Natural killer cell (primary cell): ENCODE results near the gene INSRR. TPM values are rescaled to one million over a fixed set of nuclear protein-coding genes. Genes with fewer than 3 reads are reported as not detected.

Experiments
- ATAC-seq, 3 donors: fragments of 150-1000 bp in 2 of 3; fragments of 200-7000 bp in 1 of 3; cut with Tn5 transposase; 1 replicate in 1 of 3; 2 replicates in 2 of 3; pipeline ENCODE4 v1.10.0; 2021; ENCODE audit warnings: mild to moderate bottlenecking in 2 of 3, moderate library complexity in 2 of 3
- DNase-seq, 2 donors: peaks; one replicate each; pipeline versions ENCODE4 v3.0.0 to v3.0.0-alpha.2; 2013 to 2021; ENCODE audit warnings: mixed read lengths in 1 of 2
- H3K27ac ChIP-seq: one replicate; pipeline ENCODE4 v1.5.1; 2013; ENCODE audit warnings: mild to moderate bottlenecking, low read length
- H3K27me3 ChIP-seq: one replicate; pipeline ENCODE4 v1.6.1; 2013; ENCODE audit warnings: low read length; ENCODE audit not compliant: control insufficient read depth, insufficient read depth
- H3K36me3 ChIP-seq: one replicate; pipeline ENCODE4 v1.6.1; 2013; ENCODE audit warnings: low read length; ENCODE audit not compliant: control insufficient read depth, insufficient read depth
- H3K4me1 ChIP-seq: one replicate; pipeline ENCODE4 v1.6.1; 2013; ENCODE audit warnings: low read length; ENCODE audit not compliant: control insufficient read depth, insufficient read depth
- H3K4me3 ChIP-seq: one replicate; pipeline ENCODE4 v1.5.1; 2013; ENCODE audit warnings: low read length
- H3K9me3 ChIP-seq: one replicate; pipeline ENCODE4 v1.6.1; 2013; ENCODE audit warnings: low read length; ENCODE audit not compliant: control insufficient read depth, insufficient read depth
- H3K27ac Mint-ChIP-seq, 2 donors: one replicate each; pipeline ENCODE4 v1.8.0; 2022; ENCODE audit warnings: mild to moderate bottlenecking in 2 of 2, mixed read lengths in 2 of 2, moderate library complexity in 1 of 2
- H3K27me3 Mint-ChIP-seq, 2 donors: one replicate each; pipeline ENCODE4 v1.8.0; 2022; ENCODE audit warnings: low read depth in 2 of 2, mixed read lengths in 2 of 2
- H3K36me3 Mint-ChIP-seq: one replicate; pipeline ENCODE4 v1.8.0; 2022; ENCODE audit warnings: mixed read lengths
- H3K4me1 Mint-ChIP-seq, 2 donors: one replicate each; pipeline ENCODE4 v1.8.0; 2022; ENCODE audit warnings: mixed read lengths in 2 of 2
- H3K4me3 Mint-ChIP-seq: one replicate; pipeline ENCODE4 v1.8.0; 2022; ENCODE audit warnings: mild to moderate bottlenecking, moderate library complexity, mixed read lengths
- H3K9me3 Mint-ChIP-seq, 2 donors: one replicate each; pipeline ENCODE4 v1.8.0; 2022; ENCODE audit warnings: mixed read lengths in 2 of 2
- CTCF ChIP-seq: fragments of 200-600 bp; IDR thresholded peaks from one replicate; pipeline ENCODE4 v1.8.0; 2022; ENCODE audit warnings: antibody characterized with exemption
- WGBS: methylation state at CpG from one replicate; pipeline ENCODE4 v1.1.7; 2013; ENCODE audit warnings: missing lambda C conversion rate; ENCODE audit not compliant: insufficient coverage; 5-methylcytosine and 5-hydroxymethylcytosine counted together
- intact Hi-C: fragments of 100-400 bp; cut with micrococcal nuclease; formaldehyde crosslinking; loops from one replicate; pipeline ENCODE4 v1.14.2; 2022
- total RNA-seq, 4 donors: library from RNA; stranded (reverse); fragments of 120-200 nt in 1 of 4; gene quantifications; one replicate each; pipeline versions ENCODE4 v1.2.3 to v1.2.4, GENCODE V29; 2013 to 2022

INSRR gene
- total RNA-seq, 3 donors from 2014 or later (not counting 1 experiment from before 2014, with no cell fraction given) = 0.10 to 0.18 (median 0.14) TPM

DNA sequence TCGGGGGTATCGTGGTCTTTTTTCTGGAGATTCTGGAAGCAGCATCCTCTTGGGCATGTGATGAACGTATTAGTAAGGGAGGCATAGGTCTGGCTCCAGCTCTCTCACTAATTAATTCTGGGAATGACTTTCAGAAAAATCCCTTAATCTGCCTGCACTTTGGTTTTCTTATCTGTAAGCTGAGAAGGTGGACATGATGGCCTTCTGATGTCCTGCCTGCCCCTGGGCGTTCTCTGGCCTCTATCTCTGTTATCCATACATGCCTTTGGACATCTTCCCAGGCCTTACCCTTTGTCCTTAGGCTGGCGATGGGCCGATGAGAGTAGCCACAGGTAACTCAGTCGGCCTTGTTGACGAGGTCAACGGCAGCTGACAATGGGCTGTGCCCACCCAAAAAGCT, 10.5 kb upstream of the INSRR start:
- WGBS = 88% methylated on average over 9 of the region's 9 CpGs
- DNase-seq (no peak), ATAC-seq (no peak)
- no peaks in the 10 kb centered on the region for H3K36me3 ChIP-seq
- Mint-ChIP-seq H3K27ac (no peak overlapping the region), H3K9me3 (no peaks in the 10 kb centered on the region), H3K36me3 (no peaks in the 10 kb centered on the region), H3K4me3 (no peak overlapping the region), H3K27me3 (peaks cover 4 to 5% of the 10 kb centered on the region in 2 donors), H3K4me1 (no peaks in the 10 kb centered on the region)
- intact Hi-C loops = no loop called here
- H3K27ac ChIP-seq = no peak overlapping the region
- no peaks in the 10 kb centered on the region for H3K27me3 ChIP-seq
- TF ChIP-seq CTCF = no peak
- H3K9me3 ChIP-seq = no peaks in the 10 kb centered on the region
- peaks cover 10% of the 10 kb centered on the region for H3K4me1 ChIP-seq
- no peak overlapping the region for H3K4me3 ChIP-seq

GRCh38 chr1:156868341-156868740, 9.4 kb upstream of the INSRR start:
- WGBS = 85% methylated on average over 13 of the region's 13 CpGs
- Mint-ChIP-seq H3K27me3 (peaks cover 9 to 12% of the 10 kb centered on the region in 2 donors), H3K27ac (no peak overlapping the region), H3K4me3 (no peak overlapping the region), H3K9me3 (no peaks in the 10 kb centered on the region), H3K4me1 (peaks cover 0 to 1% of the 10 kb centered on the region in 2 donors), H3K36me3 (no peaks in the 10 kb centered on the region)
- H3K27me3 ChIP-seq = no peaks in the 10 kb centered on the region
- H3K4me3 ChIP-seq = no peak overlapping the region
- DNase-seq (no peak), ATAC-seq (no peak)
- intact Hi-C loops = no loop called here
- no peak overlapping the region for H3K27ac ChIP-seq
- peaks cover 10% of the 10 kb centered on the region for H3K4me1 ChIP-seq
- no peaks in the 10 kb centered on the region for H3K36me3 ChIP-seq
- H3K9me3 ChIP-seq = no peaks in the 10 kb centered on the region
- TF ChIP-seq CTCF = no peak

DNA sequence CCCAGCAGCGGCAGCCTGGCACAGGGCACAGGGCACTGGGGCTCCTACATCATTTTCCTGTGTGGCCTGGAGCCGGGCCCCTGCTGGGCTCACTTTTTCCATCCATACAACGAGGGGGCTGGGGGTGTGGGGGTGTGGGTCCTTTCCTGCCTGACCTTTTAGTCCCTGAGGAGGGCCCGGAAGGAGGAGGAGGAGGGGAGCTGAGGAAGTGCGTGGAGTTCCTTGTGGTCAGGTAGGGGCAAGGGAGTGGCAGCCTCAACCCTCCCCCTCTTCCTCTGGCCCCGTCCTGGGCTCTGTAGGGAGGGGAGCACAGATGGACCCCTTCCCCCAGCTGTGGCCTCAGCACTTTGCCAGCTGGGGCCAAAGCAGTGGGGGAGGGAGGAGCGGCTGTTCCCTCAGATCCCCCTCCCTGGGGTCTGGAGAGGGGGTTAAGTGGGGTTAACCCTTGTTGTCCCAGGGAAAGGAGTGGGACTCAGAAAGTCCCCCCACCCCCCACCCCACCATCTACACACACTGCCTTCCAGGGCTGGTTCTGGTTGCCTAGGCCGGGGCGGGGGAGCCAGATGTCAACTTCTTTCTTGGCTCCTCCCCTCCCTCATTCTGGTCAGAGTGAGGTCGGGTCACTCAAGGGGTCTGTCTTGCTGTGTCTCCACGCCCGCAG, 7.5 kb upstream of the INSRR start:
- H3K36me3 Mint-ChIP-seq = no peaks in the 10 kb centered on the region

More for the DNA sequence above, 7.5 kb upstream of the INSRR start:
- H3K4me1 Mint-ChIP-seq = peaks cover 0 to 11% of the 10 kb centered on the region in 2 donors
- H3K4me3 Mint-ChIP-seq = no peak overlapping the region
- H3K9me3 ChIP-seq = no peaks in the 10 kb centered on the region
- H3K27me3 ChIP-seq = peaks cover 14% of the 10 kb centered on the region
- peaks cover 24 to 27% of the 10 kb centered on the region in 2 donors for H3K27me3 Mint-ChIP-seq
- intact Hi-C loops = no loop called here
- WGBS = 63% methylated on average over 8 of the region's 12 CpGs
- no peaks in the 10 kb centered on the region for H3K36me3 ChIP-seq
- no peak overlapping the region for H3K27ac Mint-ChIP-seq
- H3K27ac ChIP-seq = no peak overlapping the region
- H3K4me1 ChIP-seq = peaks cover 12% of the 10 kb centered on the region
- H3K4me3 ChIP-seq = no peak overlapping the region
- H3K9me3 Mint-ChIP-seq = no peaks in the 10 kb centered on the region
- ATAC-seq (no peak), DNase-seq (no peak)
- TF ChIP-seq CTCF = no peak
